Eye (tissue), 1 donor: ENCODE results near the gene STK39.

Experiments used
- DNase-seq: peaks from one replicate; pipeline ENCODE4 v3.0.0-alpha.2; 2015

Gene STK39

GRCh38 chr2:168241746-168242145 is 5.6 kb downstream of the STK39 start:
- DNase-seq = no peak

- DNase-seq = no peak
Observed at GRCh38 chr2:168241208-168241607, 6.2 kb downstream of the STK39 start.

DNA sequence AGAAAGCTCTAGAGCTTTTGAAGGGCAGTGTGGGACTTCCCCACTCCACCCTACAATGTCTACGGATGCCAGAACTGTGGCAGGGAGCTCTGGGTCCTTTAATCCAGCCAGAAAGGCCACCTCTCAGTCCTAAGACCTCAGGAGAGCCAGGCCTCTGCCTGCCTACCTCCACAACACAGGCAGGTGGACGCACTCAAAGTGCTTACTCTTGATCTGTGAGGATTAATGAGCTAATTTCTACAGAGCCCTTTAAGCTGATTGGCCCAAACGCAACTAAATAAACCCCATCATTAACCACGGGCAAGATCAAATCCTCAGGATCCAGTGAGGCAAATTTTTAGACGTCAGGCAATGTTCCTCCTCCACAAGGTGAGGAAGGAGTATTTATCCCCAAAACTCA is 8.1 kb downstream of the STK39 start:
- DNase-seq = no peak

- no peak for DNase-seq
Observed at GRCh38 chr2:168237741-168238140, 9.7 kb downstream of the STK39 start.

DNA sequence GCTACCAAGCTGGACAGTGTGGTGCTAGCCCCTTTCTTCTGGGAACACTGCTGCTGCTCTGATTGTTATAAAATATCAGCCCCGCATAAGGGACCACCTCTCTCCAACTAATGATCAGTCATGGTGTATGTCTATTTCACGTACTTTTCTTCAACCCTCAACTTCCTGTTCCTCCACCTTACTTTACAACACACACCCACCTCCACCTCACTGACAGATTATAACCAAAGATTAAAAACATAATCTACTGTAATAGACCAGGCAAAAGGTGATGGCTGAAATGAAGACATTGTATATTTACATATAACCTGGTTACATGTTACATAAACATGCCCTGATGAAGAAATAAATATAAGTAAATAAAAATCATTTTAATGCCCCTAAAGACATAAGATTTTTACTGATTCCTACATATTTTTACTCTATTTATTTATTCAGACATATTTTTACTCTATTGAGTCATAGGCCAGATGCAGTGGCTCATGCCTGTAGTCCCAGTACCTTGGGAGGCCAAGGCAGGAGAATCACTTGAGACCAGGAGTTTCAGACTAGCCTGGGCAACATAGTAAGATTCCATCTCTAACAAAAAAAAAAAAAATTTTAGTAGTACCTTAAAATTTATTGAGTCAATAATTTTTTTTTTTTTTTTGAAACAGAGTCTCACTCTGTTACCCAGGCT is 12.8 kb downstream of the STK39 start:
- no peak for DNase-seq

DNA sequence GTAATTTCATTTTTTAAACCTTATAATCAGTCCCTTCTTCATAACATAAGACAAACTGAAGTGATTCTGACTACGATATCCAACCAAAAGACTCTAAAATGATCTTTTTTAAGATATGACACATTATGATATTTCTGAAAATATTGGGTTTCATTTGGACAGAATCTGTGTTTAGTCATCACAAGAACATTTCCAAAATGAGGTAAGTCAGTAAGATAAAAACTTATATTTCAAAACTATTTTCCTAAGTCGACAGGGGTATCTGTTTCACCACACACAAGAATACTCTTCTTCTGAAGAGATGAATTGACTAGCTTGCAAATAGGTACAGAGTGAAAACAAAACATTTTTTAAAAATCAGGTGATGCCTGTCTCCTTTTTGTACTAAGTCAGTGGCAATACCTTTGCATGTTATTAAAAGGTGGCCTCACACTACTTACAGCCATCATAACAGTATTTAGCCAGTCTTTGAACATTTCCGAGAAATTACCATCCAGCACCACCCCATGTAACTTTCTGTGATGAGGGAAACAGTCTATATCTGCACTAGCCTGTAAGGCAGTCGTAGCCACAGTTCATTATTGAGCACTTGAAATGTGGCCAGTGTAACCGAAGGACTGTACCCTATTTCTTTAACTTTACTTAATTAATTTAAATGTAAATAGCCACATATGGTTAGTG is 13.5 kb downstream of the STK39 start:
- DNase-seq = no peak

- no peak for DNase-seq
Observed at GRCh38 chr2:168233166-168233565, 14.2 kb downstream of the STK39 start.

GRCh38 chr2:168231609-168232241 is 15.7 kb downstream of the STK39 start:
- DNase-seq = no peak

GRCh38 chr2:168230389-168230788 is 17.0 kb downstream of the STK39 start:
- DNase-seq = no peak

- DNase-seq = no peak
Observed at GRCh38 chr2:168224346-168224745, 23.0 kb downstream of the STK39 start.

- DNase-seq = no peak
Observed at GRCh38 chr2:168222088-168222487, 25.3 kb downstream of the STK39 start.

- no peak for DNase-seq
Observed at GRCh38 chr2:168220965-168221819, 26.2 kb downstream of the STK39 start.

DNA sequence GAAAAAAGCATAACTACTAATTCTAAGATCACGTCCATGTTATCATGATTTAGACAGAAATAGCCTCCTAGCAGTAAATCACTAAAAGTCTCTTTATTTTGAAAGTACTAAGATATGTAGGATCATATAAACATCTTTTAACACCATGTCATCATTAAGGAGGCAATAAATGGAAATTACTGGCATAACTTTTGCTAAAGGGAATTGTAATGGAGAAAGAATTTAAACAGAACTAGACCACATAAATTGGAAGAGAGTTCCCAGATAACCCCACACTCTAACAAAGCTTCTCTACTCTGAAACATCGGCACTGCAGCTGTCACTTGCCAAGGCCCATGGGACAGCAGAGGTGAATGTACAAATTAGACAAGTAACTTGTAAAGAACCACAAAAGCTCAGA is 29.5 kb downstream of the STK39 start:
- no peak for DNase-seq

- DNase-seq = no peak
Observed at GRCh38 chr2:168216351-168217005, 30.9 kb downstream of the STK39 start.

DNA sequence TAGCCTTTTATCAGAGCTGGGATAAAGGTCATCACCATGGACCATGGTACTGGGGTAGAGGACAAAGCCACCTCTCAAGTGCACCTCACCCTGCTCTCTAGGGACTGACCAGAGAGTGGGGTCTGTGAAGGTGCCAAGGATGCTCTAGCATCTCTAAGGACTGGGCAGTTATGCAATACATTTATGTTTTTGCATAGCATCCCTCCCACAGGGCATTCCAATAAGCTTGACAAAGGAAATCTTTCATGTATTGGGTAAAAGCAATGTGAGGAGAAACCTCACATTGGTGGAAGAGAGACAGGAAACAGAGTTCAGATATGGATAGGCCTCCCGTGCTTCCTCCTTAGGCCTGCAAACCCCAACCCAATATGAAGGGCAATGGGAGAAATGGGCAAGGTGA is 31.6 kb downstream of the STK39 start:
- DNase-seq = no peak

- no peak for DNase-seq
Observed at GRCh38 chr2:168212866-168213265, 34.5 kb downstream of the STK39 start.

GRCh38 chr2:168212167-168212566 is 35.2 kb downstream of the STK39 start:
- DNase-seq = no peak

DNA sequence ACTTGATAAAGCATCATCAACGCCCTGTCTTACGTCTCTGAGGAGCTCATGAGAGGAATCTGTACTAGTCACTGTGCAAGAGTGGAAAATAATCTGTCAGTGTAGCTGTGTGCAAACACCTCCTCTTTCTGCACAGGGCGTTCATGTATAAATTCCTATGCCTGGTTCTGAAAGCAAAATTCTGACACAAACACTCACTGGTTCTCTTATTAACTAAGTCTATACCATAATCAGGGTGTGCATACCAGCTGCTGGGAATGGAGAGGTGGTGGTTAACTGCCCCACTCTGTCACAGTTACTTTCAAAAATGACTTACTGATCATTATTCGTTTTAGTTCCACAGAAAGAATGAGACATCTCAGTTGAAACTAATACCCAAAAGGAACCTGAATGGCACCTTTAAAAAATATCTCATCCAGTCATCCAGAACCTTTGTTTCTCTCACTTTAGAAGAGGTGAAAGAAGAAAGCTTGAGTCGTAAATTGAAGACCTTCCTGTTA is 35.7 kb downstream of the STK39 start:
- no peak for DNase-seq

DNA sequence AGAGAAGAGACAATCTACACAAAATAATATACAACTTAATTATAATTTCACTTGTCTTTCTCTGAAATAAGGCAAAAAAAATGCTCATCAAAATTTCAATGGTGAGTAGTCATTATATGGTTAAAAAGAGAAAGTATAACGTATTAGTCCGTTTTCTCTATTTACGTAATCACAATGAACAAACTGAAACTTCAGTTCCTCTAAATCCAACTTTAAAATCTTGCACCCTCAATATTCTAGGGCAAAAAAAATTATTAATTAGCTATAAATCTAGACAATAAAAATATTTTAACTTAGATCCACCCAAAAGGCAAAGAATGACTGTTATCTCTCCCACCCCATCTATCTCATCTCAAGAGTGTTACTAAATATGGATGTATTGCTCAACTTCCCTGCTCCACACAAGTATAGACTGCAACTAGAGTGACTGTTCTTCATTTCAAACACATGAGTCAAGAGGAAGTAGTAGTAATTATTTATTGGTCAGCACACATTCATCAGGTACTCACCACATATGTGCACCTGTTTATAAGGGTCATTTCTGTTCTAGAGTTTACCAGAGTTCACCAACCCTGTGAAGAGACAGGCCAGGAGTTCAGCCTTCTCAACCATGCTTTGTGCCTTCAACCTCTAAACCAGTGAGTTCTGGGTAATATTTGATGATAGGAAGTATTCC is 36.4 kb downstream of the STK39 start:
- no peak for DNase-seq

GRCh38 chr2:168210216-168210894 is 37.0 kb downstream of the STK39 start:
- DNase-seq = no peak

DNA sequence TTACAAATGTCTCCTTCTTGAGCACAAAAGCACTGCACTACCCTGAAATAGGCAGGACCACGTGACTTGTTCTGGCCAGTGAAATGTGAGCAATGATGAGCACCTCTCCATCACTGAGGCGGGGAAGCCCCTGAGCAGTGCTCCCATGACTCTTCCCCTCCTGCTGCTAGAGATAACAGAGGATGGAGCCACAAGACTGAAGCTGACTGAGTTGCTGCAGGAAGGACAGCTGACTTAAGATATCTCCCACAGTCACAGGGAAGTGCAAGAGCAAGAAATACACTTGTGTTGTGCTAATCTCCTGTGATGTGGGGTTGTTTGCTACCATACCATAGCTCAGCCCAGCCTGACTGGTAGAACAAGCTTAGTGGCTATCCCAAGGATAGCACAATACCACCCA is 38.7 kb downstream of the STK39 start:
- DNase-seq = no peak
